Activated T-cell treated with anti-CD3 and anti-CD28 coated beads for 24 hours (primary cell): ENCODE measurements around the gene GPR141.

Experiments used
- DNase-seq: peaks from one replicate; pipeline ENCODE4 v3.0.0-alpha.2; 2020; ENCODE audit warnings: low read depth

The GPR141 gene

DNA sequence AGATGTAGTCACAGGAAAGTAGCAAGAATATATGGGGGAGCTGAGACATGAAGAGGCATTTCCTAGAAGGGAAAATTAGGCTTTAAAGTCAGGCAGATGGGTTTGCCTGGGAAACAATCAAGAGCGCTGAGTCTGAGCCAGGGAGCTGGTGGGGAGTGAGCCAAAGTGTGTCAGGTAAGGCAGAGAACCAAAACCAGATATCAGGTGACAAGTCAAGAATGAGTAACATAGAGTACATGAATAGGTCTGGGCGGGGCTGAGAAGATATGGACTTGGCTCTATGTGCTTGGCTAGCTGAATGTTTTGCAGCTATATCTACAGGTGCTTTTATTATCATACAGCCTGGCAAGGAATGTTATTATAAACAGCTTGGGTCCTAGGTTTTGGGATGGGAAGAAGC lies 49.3 kb downstream of the GPR141 start:
- DNase-seq: no peak

DNA sequence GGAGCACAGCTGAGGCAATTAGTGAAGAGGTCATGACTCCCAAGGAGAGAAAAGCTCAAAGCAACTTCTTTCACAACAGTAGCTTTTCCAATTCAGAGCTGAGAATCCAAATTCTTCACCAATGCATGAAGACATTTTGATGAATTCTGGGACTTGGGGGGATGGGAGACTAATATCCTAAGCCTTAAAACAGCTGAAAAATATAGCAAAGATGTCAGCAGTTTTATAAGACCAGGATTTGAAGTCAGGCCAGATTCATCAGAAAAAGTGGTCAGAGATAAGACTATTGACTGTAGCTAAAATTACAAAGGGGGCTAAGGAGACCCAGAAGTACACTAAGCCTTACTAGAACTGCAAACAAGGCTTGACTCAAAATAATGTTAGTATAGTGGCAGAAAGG lies 51.6 kb downstream of the GPR141 start:
- DNase-seq: no peak

DNA sequence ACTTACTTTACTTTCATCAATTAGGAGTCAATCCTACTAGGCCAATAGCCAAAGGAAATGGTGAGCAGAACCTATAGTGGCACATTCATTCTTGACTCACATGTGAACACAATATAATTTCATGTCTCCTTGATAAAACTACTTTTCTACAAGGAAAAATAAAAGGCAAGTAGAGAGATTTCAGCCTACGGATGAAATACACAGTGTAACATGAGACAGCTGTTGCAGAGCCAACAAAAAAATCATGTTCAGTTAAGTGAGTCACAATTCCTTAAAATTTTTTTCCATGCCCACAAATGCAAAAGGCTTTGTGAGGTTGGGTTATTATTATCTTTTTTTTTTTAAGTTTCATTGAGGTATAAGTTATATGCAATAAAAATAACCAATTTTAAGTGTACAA lies 54.8 kb downstream of the GPR141 start:
- DNase-seq: no peak

DNA sequence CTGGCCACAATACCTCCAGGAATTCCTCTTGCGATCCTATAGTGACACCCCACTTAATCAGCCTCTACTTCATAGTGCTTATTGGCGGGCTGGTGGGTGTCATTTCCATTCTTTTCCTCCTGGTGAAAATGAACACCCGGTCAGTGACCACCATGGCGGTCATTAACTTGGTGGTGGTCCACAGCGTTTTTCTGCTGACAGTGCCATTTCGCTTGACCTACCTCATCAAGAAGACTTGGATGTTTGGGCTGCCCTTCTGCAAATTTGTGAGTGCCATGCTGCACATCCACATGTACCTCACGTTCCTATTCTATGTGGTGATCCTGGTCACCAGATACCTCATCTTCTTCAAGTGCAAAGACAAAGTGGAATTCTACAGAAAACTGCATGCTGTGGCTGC lies 56.8 kb downstream of the GPR141 start:
- no peak for DNase-seq

DNA sequence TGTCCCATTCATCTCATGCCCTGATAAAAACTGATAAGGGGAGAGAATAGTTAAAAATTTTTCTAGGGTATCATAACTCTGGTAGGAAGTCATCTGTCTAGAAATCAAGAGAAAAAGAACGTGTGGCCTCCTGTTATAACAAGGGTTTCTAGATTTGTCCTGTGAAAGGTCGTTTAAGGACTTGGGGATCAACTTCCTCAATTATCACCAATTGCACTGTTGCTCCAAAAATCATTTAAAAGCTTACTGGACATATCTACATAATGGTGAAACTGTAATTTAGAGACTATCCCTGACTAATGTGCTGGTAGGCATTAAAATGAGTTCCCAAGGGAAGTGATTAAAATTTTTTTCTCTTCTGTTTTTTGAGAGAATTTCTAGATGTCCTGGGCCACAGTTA lies 58.2 kb downstream of the GPR141 start:
- no peak for DNase-seq

DNA sequence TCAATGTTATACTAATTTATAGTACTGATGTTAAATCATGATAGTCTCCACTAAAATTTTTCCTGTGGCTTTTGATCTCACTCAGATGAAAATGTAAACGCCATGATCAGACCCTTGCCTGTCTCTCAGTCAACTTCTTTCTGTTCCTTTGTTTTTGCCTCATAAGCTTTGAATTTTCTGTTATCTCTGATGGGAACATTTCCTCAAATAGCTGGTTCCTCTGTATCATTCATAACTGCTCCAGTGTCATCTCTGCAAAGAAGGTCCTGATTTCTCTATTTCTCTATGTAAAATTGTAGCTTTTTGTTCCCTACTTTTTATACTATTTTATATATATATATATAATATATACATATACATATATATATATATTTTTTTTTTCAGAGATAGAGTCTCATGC lies 67.5 kb downstream of the GPR141 start:
- no peak for DNase-seq

DNA sequence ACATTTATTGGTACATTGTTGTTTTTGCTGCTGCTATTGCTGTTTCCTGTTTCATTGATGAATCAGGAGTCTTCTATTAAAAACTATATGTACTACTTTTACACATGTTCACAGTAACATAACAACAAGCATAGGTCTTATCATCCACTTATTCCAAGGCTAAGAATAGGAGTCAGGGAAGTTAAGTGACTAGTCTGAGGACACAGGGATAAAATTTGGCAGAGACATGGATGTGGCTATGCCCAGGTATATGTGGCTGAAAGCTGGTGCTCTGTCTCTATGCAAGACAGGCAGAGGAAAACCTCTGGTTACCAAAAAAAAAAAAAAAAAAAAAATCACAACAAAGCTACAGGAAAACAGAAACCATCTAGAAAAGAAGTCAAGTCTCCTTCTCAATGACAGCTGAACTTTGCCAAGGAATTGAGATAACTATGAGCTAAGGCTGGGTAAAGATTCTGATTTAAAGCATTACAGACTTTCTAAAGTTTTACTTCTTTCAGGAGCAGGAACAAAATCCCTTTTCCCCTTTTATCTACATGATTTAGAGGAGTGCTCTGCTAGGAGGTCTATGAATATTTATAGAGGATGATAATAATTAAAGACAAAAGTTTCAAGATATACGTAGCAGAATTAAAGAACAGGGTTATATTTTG lies 70.0 kb downstream of the GPR141 start:
- no peak for DNase-seq

DNA sequence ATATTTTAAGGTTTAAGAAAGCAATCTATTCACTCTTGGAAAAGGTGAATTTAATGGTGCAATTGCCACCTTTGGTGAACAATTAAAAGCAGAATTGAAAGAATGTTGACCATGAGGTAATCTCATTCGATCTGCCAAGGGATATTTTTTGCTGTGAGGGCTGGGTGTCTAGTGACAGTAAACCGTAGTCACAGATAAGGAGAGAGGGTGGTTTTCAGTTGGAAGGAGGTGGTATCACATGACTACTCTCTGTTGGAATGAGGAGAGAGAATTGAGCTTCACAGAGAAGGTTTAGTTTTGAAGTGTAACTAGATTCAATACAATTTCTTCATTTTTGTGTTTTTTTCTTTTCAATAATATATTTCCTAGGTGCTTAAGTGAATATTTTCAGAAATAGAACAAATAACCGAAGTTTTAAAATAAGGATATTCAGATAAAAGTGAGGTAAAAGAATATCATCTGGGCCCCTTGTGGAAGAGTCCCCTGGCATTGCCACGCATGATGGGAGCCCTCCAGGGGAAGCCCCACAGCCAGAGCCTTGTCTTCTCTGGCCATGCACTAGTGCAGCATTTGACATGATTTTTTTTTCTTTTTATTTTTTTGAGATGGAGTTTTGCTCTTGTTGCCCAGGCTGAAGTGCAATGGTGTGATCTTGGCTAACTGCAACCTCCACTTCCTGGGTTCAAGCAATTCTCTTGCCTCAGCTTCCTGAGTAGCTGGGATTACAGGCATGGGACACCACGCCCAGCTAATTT lies 73.4 kb downstream of the GPR141 start:
- no peak for DNase-seq

DNA sequence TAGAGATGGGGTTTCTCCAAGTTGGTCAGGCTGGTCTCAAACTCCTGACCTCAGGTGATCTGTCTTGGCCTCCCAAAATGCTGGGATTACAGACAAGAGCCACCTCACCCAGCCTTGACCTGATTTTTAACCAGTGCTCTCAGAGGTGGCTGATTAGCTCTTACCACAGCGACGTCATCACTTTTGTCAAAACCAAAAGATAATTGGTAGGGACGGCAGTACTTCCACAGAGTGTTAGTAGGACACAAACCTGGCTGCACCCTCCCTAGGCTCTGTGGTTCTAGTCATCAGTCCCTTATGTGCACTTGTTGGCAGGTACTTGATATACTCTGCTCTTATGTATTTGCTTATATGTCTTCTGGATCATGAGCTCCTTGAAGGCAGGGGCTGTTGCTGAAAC lies 74.0 kb downstream of the GPR141 start:
- DNase-seq: no peak

DNA sequence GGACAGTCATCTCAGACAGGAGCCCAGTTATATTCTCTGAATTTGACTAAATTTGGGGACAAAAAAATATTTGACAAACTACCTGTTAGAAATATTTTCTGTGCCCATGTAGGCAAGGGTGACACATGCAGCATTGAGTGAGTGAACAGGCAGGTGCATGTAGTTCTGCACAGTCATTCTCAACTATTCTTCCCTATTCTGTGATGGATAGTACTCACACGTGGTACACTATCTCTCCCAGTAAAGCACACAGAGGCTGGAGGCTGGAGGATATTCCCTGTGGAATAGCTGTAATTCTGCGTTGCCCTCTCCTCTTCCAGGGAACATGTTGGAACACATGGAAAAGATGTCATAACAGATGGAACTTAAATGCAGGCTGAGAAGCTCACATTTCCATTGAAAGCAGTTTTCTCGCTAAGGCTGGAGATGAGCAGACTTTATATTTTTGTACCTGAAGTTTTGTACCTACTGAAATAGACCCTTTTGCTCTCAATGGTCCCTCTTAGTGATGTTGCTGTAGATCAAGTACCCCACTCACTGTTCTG lies 75.0 kb downstream of the GPR141 start:
- DNase-seq: no peak

DNA sequence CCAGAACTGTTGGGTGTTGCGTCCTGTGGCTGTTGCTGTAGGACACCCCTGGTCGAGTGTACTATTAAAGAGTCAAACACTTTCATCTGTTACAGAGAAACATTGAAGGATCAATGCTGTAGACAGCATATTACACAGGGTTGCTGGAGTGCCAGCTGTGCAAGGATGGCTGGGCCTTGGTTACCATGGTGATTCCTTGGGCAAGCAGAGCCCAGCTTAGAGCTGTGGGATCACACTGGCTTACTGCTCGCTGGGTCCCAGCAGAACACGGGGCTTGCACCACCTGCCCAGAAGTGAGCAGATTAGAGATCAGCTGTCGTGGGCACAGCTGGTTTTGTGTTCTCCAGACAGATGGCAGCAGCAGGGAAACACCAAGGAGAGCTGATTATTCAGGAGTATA lies 76.0 kb downstream of the GPR141 start:
- no peak for DNase-seq

DNA sequence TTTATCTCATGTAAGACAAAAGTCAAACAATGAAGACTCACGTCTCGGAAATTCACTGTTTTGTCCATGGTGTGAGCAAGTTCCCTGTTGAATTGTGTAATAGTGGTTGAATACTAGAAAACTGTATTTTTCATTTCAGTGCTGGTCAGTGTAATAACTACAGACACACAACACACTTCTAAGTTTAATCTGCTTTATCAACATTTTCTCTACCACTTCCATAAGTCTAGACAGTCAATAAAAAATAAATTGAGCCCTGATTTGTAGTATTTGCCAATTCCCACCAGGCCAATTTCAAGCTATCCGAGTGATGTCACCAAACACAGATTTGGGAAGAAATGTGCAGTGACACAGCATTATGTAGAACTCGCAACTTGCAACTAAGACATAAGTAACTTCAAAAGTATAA lies 81.9 kb downstream of the GPR141 start:
- DNase-seq: no peak

DNA sequence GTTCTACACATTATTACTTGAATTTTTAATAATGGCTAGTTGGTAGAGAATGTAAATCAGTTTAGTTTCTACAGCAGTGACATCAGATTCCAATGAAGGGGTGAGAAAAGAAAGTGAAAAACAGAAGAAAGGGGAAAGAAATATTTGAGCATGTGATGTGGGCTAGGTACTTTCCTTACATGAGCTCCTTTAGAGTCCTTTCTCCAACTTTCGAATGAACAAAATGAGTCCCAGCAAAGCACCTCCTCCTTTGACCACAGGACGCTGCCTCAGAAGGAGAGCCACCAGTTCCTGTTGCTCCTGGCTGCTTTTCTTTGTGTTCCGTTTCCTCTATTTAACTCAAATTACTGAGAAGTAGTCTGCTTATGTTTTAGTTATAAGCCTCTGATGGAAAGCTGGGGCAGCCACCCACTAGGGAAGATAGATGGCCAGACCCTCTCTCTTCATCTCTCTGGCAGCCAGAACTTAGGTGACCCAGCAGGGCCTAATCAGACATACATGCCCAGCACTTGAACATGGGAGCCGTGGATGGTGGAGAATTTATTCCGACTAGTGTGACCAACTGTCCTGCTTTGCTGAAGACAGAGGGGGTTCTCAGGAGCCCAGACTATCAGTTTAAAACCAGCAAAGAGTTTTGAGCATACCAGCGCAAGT lies 82.4 kb downstream of the GPR141 start:
- DNase-seq: no peak

DNA sequence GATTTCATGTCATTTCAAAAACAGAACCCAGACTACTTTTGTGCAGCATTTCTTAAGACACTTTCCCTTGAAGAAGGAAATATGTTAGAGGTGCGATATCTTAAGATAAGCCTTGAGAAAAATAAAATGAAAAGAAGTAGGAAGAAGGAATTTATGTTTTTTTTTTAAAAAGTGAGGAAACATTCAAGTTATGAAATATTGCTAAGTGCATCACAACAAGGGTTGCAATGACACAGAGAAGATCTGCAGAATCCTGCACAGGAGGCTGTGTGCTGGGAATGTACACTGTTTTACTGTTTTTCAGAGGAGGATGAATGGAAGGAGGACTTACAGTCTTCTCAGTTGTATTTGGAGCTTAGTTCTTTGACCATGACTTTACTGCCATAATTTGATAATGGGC lies 85.0 kb downstream of the GPR141 start:
- no peak for DNase-seq

DNA sequence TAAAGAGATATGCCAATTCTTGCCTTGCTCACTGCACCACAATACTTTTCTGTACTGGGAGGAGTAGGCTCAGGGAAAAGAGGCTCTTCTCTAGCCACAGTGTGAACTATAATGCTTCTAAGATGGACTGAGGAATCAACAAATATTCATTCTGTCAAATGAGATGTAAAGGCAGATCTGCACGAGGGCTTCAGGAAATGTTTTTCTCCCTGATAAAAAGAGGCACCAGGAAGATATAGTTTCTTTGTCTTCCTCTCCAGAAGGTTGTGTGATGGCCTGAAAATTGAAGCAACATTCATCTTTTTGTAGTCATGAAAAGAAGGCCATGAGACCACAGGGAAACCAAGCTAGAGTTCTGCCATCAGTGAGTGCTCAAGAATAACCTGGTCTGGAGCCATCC lies 85.7 kb downstream of the GPR141 start:
- no peak for DNase-seq

DNA sequence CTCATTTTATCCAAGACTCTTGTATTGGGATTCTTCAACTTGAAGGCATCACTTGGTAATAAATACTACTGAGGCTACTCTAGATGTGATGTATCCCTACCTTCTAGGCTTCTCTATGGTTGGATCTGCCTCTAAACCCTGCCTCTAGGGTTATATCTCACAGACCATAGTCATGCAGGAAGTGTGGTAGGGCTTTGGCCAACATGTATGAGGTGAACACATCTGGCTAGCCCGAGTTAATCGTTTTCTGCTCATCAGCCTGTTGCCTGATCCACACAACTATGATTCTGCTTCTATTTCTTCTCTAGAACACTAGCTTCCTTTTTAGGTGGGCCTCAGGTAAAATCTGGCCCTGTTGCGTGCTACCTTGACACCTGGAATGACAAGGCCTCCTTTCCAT lies 86.2 kb downstream of the GPR141 start:
- no peak for DNase-seq

DNA sequence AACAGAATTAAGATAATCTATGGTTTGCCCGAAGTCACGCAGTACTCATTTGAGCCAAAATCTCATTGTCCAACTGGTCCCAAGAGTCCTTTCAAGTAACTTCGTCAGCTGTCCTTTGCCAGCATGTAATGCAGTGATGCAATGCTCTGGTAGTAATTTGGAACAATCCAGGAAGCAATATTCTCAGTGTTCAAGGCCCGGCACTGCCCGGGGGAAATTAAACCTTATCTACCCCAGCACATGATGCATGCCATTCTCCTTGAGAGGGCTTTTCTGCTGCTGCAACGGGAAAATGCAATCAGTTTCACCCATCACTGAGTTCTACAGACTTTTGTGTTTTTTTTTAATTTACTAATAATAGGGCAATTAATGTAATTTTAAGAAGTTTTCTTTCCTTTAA lies 87.3 kb downstream of the GPR141 start:
- DNase-seq: no peak

DNA sequence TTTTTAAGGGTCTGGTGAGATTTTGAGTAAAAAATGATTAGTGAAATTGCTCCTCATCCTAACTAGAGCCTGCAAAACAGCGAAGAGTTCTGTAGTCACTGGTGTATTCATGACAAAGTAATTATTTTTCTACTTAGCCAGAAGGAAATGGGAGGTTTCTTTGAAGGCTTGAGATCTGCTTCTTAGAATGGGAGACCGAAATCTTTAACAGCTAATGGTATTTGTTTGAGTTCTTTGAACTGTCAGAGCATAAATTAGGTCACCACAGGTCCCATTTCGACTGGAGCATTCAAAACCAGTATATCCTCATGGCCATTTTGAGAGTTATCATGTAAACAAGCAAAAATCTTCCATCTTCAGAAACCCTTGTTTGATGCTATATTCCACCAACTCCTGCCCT lies 87.8 kb downstream of the GPR141 start:
- DNase-seq: no peak

DNA sequence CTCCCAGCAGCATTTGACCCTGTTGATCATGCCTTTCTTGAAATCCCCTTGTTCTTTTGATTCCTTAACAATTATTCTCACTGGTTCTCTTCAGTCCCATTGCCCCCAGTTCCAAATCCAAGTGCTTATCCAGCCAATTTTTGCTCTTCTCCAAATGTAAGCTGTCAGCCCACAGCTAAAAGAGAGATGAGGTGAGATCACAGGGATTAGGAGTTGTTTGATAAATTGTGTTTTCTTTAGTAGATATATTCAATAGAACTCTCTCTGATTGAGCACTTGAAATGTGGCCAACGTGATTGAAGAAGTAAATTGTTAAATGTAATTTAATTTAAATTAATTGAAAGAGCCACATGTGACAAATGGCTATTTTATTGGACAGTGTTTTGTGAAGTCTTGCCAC lies 88.2 kb downstream of the GPR141 start:
- no peak for DNase-seq

DNA sequence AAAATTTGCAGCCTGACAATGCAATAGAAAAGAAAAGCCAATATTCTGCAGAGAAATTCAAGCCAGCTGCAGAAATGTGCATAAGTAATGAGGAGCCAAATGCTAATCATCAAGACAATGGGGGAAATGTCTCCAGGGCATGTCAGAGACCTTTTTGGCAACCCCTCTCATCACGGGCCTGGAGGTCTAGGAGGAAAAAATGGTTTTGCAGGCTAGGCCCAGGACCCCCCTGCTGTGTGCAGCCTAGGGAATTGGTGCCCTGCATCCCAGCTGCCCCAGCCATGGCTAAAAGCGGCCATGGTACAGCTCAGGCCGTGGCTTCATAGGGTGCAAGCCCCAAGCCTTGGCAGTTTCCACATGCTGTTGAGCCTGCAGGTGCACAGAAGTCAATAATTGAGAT lies 92.4 kb downstream of the GPR141 start:
- DNase-seq: no peak

DNA sequence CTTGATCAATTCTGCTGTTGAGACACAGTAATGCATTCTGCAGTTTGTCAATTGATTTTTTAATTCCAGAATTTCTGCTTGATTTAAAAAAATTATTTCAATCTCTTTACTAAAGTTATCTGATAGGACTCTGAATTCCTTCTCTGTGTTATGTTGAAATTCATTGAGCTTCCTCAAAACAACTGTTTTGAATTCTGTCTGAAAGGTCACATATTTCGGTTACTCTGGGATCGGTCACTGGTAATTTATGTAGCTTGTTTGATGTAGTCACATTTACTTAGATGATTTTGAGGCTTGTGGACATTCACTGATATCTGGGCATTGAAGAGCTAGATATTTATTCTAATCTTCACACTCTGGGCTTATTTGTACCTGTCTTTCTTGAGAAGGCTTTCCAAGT lies 97.6 kb downstream of the GPR141 start:
- no peak for DNase-seq

DNA sequence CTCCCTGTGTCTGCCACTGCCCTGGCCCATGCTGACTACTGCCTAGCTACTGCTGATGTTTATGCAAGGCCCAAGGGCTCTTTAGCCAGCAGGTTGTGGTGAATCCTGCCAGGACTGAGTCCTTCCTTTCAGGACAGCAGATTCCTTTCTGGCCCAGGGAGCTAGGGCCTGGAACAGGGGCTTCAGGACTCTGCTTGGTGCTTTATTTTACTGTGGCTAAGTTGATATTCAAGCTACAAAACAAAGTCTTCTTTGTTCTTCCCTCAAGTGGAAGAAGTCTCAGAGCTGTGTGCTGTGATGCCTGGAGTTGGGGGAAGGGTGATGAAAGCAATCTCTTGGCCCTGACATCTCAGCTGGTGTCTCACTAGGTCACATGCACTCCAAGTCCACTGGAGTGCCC lies 98.6 kb downstream of the GPR141 start:
- DNase-seq: no peak

DNA sequence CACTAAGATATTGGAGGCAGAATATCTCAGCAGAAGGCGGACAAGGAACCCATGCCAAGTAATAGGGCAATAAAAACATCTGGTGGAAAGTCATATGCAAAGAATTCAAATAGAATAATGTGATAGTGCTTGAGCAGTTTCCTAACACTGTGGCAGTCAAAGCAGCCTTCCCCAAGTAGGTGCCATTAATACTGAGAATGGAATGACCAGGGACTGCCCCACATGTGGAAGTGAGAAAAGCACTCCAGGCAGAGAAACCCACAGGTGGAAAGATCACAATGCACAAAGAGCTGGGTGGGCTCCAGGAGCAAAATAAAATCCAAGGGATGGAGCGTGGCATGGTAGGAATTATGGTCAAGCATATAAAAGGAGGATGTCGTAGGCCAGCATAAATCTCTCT lies 100.4 kb downstream of the GPR141 start:
- DNase-seq: no peak
